Measurements from ENCODE around the gene RBP4. TPM values are rescaled to one million over a fixed set of nuclear protein-coding genes. Genes with fewer than 3 reads are reported as not detected.

The RBP4 gene
- total RNA-seq, 2 experiments from 2014 or later: not detected

Other genes with a start within 250 kb of the RBP4 start
- 1 to 10 TPM in 1 of 2 experiments, under 1 TPM in 1; 0.91 to 1.9 TPM for gene MYOF, start 118.9 kb downstream of the RBP4 start, total RNA-seq
- 10 to 100 TPM; 45.9 to 50.7 TPM for gene CEP55, start 104.6 kb downstream of the RBP4 start, total RNA-seq
- gene FFAR4, start 34.6 kb downstream of the RBP4 start, total RNA-seq: not detected
- not detected for gene PDE6C, start 11.3 kb upstream of the RBP4 start, total RNA-seq
- 10 to 100 TPM; 13.3 to 15.5 TPM for gene FRA10AC1, start 101.4 kb upstream of the RBP4 start, total RNA-seq
- gene LGI1, start 156.7 kb upstream of the RBP4 start, total RNA-seq: not detected